ENCODE results near the gene ADIPOR2. TPM values are rescaled to one million over a fixed set of nuclear protein-coding genes. Genes with fewer than 3 reads are reported as not detected.

ADIPOR2 gene
- total RNA-seq, 1 experiment from 2014 or later, result 26.3 TPM

- no peak for DNase-seq (ENCODE audit: low read depth)
These were observed 79.1 kb downstream of the ADIPOR2 start for GRCh38 chr12:1769809-1770494.

- peak; percentile 56 for DNase-seq (ENCODE audit: low read depth)
These were observed 83.2 kb downstream of the ADIPOR2 start for GRCh38 chr12:1773937-1774655.

- DNase-seq (ENCODE audit: low read depth), result peak; percentile 88
These were observed 85.5 kb downstream of the ADIPOR2 start for GRCh38 chr12:1776170-1776921.

GRCh38 chr12:1777798-1778197, 86.9 kb downstream of the ADIPOR2 start:
- DNase-seq (ENCODE audit: low read depth), result peak; percentile 76

GRCh38 chr12:1778911-1779310, 88.0 kb downstream of the ADIPOR2 start:
- no peak for DNase-seq (ENCODE audit: low read depth)

- peak; percentile 56 for DNase-seq (ENCODE audit: low read depth)
These were observed 88.9 kb downstream of the ADIPOR2 start for GRCh38 chr12:1779783-1780182.

- DNase-seq (ENCODE audit: low read depth), result no peak
These were observed 90.9 kb downstream of the ADIPOR2 start for GRCh38 chr12:1781772-1782171.

- DNase-seq (ENCODE audit: low read depth), result no peak
These were observed 91.3 kb downstream of the ADIPOR2 start for GRCh38 chr12:1782215-1782614.

GRCh38 chr12:1787714-1788113, 96.8 kb downstream of the ADIPOR2 start:
- no peak for DNase-seq (ENCODE audit: low read depth)

- no peak for DNase-seq (ENCODE audit: low read depth)
These were observed 99.6 kb downstream of the ADIPOR2 start for GRCh38 chr12:1790444-1790843.

- DNase-seq (ENCODE audit: low read depth), result peak; percentile 55
These were observed 100.4 kb downstream of the ADIPOR2 start for GRCh38 chr12:1791104-1791841.

- DNase-seq (ENCODE audit: low read depth), result no peak
These were observed 101.5 kb downstream of the ADIPOR2 start for GRCh38 chr12:1792406-1792805.

- no peak for DNase-seq (ENCODE audit: low read depth)
These were observed 102.7 kb downstream of the ADIPOR2 start for GRCh38 chr12:1793426-1794210.

- no peak for DNase-seq (ENCODE audit: low read depth)
These were observed 103.7 kb downstream of the ADIPOR2 start for GRCh38 chr12:1794440-1795090.

- no peak for DNase-seq (ENCODE audit: low read depth)
These were observed 104.4 kb downstream of the ADIPOR2 start for GRCh38 chr12:1795221-1795784.

GRCh38 chr12:1795785-1796514, 105.1 kb downstream of the ADIPOR2 start:
- DNase-seq (ENCODE audit: low read depth), result peak; percentile 81

- DNase-seq (ENCODE audit: low read depth), result no peak
These were observed 105.7 kb downstream of the ADIPOR2 start for GRCh38 chr12:1796515-1797010.

GRCh38 chr12:1797011-1797901, 106.4 kb downstream of the ADIPOR2 start:
- DNase-seq (ENCODE audit: low read depth), result no peak
